NCI-H526 treated with DMSO at 0.1 percent for 48 hours (cell line): ENCODE data around the gene MARCHF2.

Source experiments
- DNase-seq: peaks from one replicate; lab custom pipeline; 2025; lab: John Stamatoyannopoulos, UW

Gene MARCHF2

DNA sequence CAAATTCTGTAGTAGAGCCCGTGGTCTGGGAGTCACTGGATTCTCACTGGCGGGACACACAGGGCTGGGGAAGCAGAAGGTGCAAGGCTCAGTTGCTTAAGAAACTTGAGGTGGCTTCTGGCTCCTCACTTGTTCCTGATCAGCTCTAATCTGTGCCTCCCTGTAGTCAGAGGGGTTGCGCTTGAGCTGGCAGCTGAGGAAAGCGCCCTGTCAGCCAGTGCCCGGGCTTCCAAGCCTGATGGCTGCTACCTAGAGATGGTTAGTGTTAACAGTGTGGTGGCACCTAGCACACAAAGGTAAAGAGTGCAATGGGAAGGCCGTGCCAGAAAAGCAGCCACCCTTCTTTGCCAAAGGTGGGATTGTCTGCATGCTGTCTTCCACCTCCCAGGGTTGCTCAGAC, 40.5 kb downstream of the MARCHF2 start:
- DNase-seq: no peak

DNA sequence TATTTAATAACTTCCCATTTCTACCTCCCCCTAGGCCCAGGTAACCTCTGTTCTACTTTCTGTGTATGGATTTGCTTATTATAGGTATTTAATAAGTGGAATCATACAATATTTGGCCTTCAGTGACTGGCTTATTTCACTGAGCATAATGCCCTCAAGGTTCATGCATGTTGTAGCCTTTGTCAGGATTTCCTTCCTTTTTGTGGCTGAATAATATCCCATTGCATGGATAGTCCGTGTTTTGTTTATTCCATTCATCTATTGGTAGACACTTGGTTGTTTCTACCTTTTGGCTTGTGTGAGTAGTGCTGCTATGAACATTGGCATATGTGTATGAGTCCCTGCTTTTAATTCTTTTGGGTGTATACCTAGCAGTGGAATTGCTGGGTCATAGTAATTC, 41.1 kb downstream of the MARCHF2 start:
- DNase-seq: no peak

DNA sequence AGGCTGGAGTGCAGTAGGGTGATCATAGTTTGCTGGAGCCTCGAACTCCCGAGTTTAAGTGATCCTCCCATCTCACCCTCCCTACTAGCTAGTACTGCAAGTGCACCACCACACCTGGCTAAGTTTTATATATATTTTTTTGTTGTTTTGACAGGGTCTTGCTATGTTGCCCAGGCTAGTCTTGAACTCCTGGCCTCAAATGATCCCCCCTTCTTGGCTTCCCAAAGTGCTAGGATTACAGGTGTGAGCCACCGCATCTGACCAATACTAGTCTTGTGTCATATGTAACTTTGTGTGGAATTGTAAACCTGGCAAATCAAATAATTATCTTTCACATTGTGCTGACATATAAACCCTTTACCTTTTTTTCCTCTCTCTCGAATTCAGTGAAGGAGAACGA, 41.9 kb downstream of the MARCHF2 start:
- no peak for DNase-seq

DNA sequence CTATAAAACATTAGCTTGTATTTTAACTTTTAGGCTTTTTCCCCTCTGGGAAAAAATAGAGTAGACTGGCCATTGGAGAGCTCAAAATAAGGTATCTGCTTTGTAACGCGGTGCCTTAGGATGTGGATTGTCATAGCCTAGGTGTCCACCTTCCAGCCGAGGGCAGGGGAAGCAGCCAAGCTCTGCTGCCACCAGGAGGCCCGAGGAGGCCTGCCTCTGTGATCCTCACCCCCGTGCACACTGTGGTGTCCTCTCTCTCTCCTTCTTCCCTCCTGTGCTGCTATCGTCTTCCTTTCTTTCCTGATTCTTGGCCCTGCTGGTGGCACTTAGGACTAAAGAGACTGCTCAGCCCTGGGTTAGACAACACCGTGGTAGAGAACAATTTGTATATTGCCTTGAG, 43.0 kb downstream of the MARCHF2 start:
- DNase-seq: no peak

DNA sequence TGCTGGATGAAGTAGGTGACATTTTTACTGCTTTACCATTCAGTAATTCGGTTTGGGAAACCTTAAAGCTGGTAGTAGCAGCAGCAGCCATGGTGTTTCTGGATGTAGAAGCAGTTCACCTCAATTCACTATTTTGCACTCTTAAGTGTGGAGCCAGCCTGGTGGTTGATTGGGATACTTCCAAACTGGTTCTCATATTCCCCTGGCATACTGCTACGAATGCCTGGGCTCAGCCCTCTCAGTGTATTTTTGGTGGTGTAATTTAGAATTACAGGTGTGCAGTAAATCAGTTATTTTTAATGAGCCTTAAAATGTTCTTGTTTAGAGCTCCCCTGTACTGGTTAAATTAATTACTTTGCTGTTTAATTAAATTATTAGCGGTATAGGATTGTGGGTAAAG, 44.1 kb downstream of the MARCHF2 start:
- no peak for DNase-seq

DNA sequence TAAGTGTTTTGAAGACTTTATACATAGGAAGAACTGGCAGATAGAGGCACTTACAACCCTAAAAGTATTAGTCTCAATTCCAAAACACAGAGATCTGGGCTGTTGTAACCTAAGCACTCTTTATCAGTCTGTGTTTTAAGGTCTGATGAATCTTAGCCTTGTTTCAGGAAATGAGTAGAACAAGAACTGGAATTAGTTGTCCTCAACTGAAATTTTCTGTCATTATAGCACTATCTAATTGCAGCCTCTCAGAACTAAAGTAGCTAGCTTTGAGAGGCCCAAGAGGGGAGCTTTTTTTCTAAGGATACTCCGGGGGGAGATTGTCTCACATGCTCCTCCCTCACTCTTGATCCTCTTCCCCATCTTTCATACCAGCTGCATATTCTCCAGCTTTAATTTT, 44.7 kb downstream of the MARCHF2 start:
- no peak for DNase-seq

DNA sequence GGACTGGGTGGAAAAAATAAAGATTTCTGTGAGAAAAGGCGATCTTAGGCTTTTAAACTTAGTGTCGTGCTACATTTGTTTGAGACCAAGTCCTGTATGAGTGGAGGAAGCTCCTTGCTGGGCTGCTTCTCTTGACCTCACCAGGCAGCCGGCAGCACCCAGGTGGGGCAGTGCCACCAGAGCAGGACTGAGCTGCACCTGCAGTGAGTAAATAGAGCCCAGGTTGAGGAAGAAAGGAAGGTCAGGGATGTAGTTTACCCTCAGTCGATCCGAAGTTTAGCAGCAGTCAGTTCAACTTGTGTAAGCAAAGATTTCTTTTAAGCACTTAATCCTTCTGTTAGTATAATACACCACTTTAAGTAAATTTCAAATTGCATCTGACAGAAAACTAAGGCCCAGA, 45.3 kb downstream of the MARCHF2 start:
- DNase-seq: peak; percentile 19

DNA sequence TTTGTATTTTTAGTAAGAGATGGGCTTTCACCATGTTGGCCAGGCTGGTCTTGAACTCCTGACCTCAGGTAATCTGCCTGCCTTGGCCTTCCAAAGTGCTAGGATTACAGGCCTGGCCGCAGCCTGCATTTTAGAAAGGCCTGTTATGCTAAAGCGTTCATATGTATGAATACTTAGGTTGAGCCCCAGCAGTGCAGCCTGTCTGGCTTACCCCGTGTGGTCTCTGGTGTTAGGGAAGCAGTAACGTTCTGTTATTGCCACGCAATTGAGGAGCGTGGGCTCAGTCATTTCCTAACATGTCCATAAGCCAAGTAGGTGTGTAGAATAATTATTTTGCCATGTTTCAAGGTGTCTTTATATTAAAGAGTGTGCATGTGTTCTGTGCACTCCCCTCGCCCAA, 46.0 kb downstream of the MARCHF2 start:
- no peak for DNase-seq

DNA sequence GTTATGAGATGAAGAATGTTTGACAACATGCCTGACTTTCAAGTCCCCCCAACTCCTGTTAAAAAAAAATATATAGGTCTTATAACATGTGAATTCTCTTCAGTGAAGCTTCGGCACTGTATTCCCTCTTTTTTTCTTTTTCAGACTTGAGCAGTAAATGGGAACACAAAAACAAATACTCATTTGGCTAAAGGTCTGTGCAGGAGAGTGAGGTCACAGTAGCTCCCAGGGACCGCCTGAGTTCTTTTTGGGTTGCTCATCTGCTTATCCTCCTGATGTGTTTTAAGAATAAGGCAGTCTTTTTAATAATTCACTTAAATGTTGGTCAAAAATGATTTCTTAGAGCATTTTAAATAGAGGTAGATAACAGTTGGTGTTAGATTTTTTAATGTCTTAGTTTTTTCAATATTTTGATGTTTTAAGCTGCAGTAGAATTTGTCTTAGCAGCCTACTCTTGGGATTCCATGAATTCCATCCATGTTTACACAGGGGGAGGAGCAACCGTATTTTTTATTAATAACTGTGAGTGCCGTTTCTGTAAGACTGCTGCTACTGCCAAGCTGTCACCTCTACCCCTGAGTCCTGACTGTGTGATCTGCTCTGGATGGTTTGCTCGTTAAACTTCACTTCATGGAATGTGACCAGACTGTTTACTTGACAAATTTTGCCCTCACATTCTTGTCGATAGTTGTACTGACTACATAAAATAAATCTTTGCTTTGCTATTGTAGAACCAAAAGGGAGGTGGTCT, 46.6 kb downstream of the MARCHF2 start:
- peak; percentile 12 for DNase-seq

DNA sequence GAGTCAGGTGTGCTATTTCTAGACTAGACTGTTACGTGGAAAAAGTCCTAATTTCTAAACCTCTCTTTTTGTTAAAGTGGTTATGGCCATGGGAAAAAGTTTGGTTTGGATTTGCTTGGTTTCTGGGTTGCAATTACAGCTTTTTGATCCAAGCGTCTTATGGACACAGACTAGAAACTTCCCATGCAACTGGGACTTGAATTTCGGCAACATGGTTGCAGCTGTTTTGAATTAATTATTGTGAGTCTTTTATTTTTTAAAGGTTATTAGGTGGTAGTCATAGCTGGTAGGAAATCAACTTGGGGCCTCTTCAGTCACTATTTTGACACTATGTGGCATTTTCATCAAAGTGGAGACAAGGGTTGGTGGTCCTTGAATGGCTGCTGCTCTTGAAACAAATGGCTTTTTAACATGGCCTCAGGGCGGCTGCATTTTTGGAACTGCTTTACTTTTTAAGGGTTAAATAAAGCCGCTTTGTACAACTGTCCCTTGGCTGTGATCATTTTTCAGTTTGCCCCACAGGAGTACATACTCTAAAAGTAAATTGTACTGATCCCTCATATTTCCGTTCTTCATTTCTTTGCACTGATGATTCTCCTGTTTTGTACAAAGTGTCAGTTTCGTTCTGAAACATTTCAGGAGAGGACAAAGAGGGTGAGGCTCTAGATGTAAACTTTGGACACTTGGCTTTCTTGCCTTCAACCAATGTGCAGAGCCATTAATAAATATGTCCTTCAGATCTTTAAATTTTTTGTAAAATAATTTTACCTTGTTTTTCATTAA, 47.6 kb downstream of the MARCHF2 start:
- DNase-seq: no peak

DNA sequence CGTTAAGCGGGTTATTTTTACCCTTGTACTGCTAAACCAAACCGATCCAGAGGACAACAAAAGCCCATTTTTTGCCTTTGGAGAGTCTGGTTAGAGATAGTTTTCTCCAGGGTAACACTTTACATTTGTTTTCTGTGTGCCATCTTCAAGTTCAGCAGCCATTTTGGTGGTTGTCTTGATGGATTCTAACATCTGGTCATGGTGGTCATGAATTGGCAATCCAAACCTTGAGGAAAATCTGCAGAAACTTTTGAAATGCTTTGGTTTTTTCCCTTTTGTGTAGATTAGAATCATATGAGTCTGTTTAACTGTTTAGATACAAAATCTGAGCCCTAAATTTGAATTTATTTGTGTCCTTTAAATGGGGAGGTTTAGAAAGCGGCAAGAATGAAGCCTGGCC, 48.3 kb downstream of the MARCHF2 start:
- no peak for DNase-seq

DNA sequence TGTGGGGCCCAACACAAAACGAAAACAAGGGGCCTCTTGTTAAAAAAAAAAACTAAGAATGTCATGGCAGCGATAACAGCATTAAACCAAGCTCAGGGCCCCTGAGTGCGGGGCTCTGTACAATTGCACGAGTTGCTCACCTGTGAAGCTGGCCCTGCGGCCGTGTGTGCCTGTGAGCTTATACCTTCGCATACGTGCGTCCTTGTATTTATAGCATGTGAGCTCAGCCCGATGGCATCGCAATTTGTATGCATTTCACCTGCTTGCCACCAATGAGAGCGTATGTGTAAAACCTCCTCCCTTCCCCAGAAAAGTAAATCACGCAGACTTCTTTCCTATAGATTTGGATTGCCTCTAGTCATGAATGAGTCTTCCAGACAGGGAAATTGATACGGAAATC, 48.8 kb downstream of the MARCHF2 start:
- no peak for DNase-seq

DNA sequence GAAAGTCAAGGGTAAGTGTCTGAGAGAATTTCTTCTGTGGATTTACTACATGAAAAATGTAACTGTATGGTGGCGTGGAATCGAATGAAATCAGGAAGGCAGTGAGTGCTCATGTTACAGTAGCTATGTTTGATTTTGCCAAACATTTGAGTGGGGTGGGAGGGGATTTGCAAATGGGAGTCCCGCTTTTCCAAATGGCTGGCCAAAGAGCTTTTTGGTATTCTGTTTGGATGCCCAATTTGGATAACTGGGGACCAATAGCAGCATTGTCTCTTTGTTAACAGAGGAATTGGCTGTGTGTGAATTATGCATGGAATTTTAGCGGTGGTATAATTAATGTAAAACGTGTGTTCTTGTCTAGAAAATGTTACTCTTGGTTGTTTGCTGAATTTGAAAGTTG, 49.5 kb downstream of the MARCHF2 start:
- DNase-seq: no peak

DNA sequence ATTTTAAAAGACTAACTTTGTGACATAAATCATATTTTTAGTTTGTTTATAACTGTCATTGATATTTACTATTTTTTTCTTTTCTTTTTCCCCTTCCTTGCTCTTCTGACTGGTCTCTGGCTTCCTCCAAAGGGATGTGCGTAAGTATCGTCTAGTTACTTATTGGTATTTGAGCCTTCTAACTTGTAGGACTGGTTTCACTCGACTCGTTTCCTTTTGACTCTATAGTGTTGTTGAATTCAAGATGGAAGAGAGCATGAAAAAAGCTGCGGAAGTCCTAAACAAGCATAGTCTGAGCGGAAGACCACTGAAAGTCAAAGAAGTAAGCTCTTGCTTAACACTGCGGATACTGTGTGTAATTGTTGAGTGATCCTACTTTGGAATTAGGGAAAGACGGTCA, 50.3 kb downstream of the MARCHF2 start:
- DNase-seq: no peak

DNA sequence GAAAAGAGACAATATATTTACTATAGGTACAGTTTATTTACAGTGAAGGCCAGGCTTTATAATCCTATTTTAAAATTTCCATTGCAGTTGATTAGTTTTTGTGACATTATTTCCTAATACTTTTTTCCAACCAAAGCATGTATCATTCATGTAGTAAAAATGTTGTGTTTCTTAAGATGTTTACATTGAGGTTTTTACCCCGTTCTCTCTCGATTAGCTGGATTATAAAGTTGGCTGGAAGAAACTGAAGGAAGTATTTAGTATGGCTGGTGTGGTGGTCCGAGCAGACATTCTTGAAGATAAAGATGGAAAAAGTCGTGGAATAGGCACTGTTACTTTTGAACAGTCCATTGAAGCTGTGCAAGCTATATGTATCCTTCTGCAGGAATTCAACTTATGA, 52.9 kb downstream of the MARCHF2 start:
- DNase-seq: no peak

DNA sequence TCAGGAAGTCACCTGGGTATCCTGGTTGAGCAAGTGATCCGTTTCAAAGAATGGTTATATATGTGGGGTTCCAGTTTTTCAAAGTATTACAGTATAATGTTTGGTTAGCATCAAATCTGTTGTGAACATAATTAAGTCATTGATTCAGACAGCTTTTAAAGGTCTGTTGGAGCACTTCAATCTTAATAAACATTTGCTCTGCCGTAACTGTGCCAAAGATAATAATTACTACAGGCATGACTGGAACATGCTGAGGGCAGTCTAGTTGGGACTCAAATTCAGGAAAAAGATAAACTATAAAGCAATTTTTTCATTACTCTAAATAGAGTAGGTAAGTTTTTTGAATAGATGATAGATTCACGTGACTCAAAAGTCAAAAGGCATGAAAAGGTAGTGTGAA, 55.0 kb downstream of the MARCHF2 start:
- DNase-seq: no peak

DNA sequence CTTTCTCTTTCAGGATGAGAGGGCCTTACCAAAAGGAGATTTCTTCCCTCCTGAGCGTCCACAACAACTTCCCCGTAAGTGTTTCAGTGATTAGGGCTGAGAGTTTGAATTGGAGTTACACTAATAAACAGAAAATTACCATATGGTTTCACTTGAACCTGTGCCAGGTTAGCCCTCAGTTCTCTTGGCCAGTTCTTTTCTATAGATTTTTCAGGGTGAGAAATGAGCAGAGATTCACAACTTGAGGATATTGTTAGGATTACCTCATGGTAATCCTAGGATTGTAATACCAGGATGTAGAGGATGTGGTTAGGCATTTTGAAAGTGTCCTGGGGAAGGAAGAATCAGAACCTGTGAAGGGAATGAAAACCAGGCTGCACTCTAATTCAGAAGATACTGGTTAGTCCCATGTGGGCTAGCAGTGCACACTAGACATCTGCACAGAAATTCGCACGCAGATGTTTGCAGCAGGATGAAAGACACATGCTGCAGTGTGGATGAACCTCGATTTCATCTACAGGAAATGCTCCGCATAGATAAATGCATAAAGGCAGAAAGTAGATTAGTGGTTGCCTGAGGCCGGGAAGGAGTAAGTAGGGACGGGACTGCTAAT, 55.8 kb downstream of the MARCHF2 start:
- DNase-seq: no peak

DNA sequence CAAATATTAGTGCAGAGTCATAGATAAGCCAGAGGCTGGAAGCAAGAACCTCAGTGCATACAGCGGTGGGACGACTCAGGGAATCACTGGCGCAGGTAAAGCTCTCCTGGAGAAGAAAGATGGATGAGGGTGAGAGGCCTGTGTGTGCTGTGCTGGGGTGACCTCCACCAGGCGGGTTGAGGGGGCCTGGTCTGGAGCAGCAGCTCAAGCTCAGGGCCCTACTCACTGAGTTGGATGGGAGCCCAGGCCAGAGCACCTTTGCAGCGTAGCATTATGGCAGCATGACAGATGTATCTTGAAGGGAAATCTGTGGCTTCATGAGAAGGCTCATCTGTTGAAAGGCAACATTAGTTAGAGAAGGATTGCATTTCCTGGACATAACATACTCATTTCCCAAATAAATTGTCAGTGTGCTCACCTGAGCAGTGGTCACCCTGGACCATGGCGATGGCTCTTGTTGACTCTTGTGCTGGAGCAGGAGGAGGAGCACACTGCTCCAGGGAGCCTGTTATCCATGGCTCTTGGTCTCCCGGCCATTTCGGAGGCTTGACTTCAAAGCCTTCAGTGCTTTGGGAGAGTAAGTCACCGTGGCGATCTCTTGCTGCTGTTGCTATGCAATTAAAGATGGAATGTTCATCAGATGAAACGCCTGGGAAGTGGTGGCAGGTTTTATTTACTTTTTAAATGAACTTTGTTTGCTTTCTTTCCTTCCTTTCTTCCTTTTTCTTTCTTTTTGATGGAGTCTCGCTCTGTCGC, 56.7 kb downstream of the MARCHF2 start:
- no peak for DNase-seq

DNA sequence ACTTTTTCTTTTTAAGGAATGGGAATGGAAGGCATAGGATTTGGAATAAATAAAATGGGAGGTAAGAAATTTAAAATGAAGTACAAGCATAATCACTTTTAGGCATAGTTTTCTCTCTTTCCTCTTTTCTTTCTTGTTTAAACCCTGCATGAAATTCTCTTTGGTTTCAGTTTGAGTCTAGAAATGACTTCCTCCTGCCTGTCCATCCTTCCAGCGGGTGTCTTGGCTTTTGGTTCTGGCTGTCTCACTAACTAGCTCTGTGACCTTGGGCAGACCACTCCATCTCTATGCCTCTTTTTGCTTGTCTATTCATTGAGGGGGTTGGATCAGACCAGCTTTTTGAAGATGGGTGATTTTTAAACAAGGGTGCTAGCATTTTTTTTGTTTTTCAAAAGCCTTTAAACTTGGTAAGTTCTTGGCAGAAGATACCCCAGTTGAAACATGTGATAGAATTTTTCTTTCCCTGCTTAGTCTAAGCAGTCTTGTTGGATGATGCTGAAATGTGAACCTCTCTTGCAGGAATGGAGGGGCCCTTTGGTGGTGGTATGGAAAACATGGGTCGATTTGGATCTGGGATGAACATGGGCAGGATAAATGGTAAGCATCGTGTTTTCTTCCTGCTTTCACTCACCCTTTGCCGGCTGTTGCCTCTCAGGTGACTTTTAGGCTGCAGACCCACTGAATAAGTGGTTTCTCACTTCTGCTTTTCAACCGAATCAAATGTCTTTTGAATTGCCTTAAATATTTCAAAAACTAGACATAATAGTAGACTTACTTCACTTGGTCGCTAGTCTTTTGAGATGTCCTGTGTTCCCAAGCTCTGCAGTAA, 60.8 kb downstream of the MARCHF2 start:
- no peak for DNase-seq

DNA sequence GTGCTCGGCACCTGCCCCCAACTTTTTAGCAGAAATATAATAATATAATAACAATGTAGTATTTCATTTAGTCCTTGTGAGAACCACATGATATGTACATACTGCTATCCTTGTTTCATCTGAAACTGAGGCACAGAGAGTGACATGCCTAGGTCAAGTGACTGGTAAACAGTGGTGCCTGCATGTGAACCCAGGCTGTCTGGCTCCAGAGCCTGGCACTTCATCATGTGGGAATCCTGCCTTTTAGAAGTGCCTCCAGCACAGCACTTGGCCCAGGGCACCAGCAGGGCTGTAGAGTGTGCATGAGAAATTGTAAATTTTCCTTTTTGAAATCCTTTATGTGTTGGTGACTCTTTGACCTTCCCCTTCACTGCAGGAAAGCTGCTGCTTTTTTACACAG, 61.9 kb downstream of the MARCHF2 start:
- no peak for DNase-seq

DNA sequence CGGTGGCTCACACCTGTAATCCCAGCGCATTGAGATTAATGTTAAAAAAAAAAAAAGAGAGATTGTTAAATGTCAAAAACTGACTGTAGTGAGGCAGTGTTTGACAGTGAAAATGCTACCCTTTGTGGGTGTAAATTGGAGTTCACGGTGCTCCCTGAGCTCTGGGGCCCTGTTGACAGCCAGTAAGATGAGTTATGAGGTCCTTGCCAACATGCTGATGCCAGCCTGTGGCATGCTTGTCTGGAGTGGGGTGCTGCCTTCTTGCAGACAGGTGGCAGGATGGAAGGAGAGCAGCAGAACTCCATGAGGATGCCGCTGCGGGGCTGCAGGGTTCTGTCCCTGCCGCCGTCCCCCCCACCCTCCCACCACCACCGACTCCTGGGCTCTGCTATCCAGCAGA, 63.4 kb downstream of the MARCHF2 start:
- no peak for DNase-seq

DNA sequence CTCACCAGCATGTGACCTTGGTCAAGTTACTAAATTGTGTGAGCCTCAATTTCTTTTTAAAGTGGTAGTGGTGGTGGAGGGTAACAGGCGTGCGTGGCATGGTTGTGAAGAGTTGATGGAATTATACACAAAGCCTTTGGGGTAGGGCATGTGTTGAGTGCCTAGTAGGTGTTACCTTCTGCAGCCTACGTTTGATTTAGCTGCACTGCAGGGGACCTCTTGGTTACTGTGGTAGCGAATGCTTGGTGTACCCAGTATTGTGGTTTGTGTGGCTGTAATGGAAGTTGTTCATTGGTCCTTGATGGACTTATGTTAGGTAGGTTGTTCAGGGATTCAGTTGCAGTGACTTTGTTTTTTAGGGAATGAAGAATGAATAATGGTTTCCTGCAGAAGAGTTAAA, 64.8 kb downstream of the MARCHF2 start:
- no peak for DNase-seq
